ENCODE results near the gene TMEM14B. TPM values are rescaled to one million over a fixed set of nuclear protein-coding genes. Genes with fewer than 3 reads are reported as not detected.
A peak's percentile ranks its signal among the peaks of the same experiment; 100 is the strongest.

Gene TMEM14B
- total and polyA plus RNA-seq, 9 of the 15 experiments (the other 6 are each of a cell fraction or from before 2014, with no cell fraction given), result 174 to 862 (median 263) TPM

- CTCF ChIA-PET (ENCODE audit: low intra/inter-chr PET ratio), result no interaction called here
- intact Hi-C loops (cut with micrococcal nuclease), result loop anchor here (1.0 to 2.0 kb wide), 3 partner anchors 25 to 164 kb away; partner anchors contain the start of genes SYCP2L and TMEM14B
- TF ChIP-seq DMBX1 (CRISPR knock-in tag; IDR thresholded peaks at IDR 0.05; ENCODE audit: borderline replicate concordance), result 0 out of 2 replicates have a peak, but pooled peaks have one; percentile 44
- TF ChIP-seq CBFB (CRISPR knock-in tag; IDR thresholded peaks at IDR 0.05), result no peak
- no peak for TF ChIP-seq KHSRP (IDR thresholded peaks at IDR 0.05)
- peak; percentile 8; the same call in 1 of the 2 replicates for TF ChIP-seq CGGBP1 (CRISPR knock-in tag; IDR thresholded peaks at IDR 0.05)
- no peak for TF ChIP-seq JUN (IDR thresholded peaks at IDR 0.05; ENCODE audit: borderline replicate concordance, low read depth, low read length)
- TF ChIP-seq JUN (CRISPR knock-in tag; IDR thresholded peaks at IDR 0.05; ENCODE audit: borderline replicate concordance), result 0 out of 2 replicates have a peak, but pooled peaks have one; percentile 52
- TF ChIP-seq KDM1A (IDR thresholded peaks at IDR 0.05), result peak in 1 of 2 experiments; percentile 4; a peak in 1 of 4 replicates
- TF ChIP-seq MNT (conservative IDR thresholded peaks at IDR 0.05), result no peak
- TF ChIP-seq RAD51 (IDR thresholded peaks at IDR 0.05; ENCODE audit: borderline replicate concordance, low read depth), result peak; percentile 90
- peak; percentile 61 for TF ChIP-seq ZFX (CRISPR knock-in tag; IDR thresholded peaks at IDR 0.05)
- TF ChIP-seq E2F3 (CRISPR knock-in tag; IDR thresholded peaks at IDR 0.05), result 0 out of 2 replicates have a peak, but pooled peaks have one; percentile 58
- TF ChIP-seq ZNF140 (CRISPR knock-in tag; IDR thresholded peaks at IDR 0.05), result no peak
- TF ChIP-seq THRB (CRISPR knock-in tag; conservative IDR thresholded peaks at IDR 0.05), result no peak
- TF ChIP-seq CHD2 (IDR thresholded peaks at IDR 0.05; ENCODE audit: low read depth, low read length), result no peak
- no peak for TF ChIP-seq HNRNPK (IDR thresholded peaks at IDR 0.05; ENCODE audit: low read depth, low read length, poor library complexity, severe bottlenecking)
- TF ChIP-seq ZKSCAN8 (CRISPR knock-in tag; IDR thresholded peaks at IDR 0.05), result no peak
- no peak for TF ChIP-seq ZNF77 (CRISPR knock-in tag; IDR thresholded peaks at IDR 0.05)
Observed at GRCh38 chr6:10722570-10722819, 25.1 kb upstream of the TMEM14B start.

More at GRCh38 chr6:10722570-10722819, 25.1 kb upstream of the TMEM14B start:
- in situ Hi-C loops (cut with MboI), result no loop called here
- Histone ChIP-seq H3K27ac (ENCODE audit: extremely low read depth, low read depth, low read length) (peak overlapping the region; percentile 88), H3K9me1 (ENCODE audit: control insufficient read depth, insufficient read depth, low read length) (no peaks in the 10 kb centered on the region), H3K9ac (ENCODE audit: insufficient read depth in 1 of 2, low read depth in 2 of 2, low read length in 2 of 2) (peak overlapping the region; percentile 85 to 92), H2AFZ (ENCODE audit: low read depth, low read length) (peak overlapping the region; percentile 90), H3K27me3 (ENCODE audit: control insufficient read depth in 2 of 2, insufficient read depth in 2 of 2, low read length in 2 of 2) (no peaks in the 10 kb centered on the region), H3K36me3 (ENCODE audit: control insufficient read depth, insufficient read depth, low read length) (peaks cover 25% of the 10 kb centered on the region; the same call in 2 of the 3 replicates), H3K4me1 (replicated peaks in 1 of 2; ENCODE audit: control insufficient read depth in 2 of 2, insufficient read depth in 2 of 2, low read length in 2 of 2) (peaks cover 44 to 48% of the 10 kb centered on the region in 2 experiments), H4K20me1 (replicated peaks; ENCODE audit: control insufficient read depth, insufficient read depth, low read length) (no peaks in the 10 kb centered on the region), H3K79me2 (ENCODE audit: control insufficient read depth, insufficient read depth, low read length) (peaks cover 41% of the 10 kb centered on the region), H3K4me2 (ENCODE audit: insufficient read depth, low read length) (peak overlapping the region; percentile 79), H3K4me3 (peak overlapping the region; percentile 64), H3K9me3 (replicated peaks; ENCODE audit: control insufficient read depth, insufficient read depth, low read depth, low read length) (peaks cover 13% of the 10 kb centered on the region)
- TSS peak; percentile 91 for BruUV-seq (replicated peaks)
- POLR2A ChIA-PET, result interaction anchor here (0.6 to 4.0 kb wide), 15 partner anchors 9 to 1379 kb away, joined by 3 to 48 read pairs (median 3); partner anchors contain the start of gene TMEM14B
- FAIRE-seq, result no peak
- WGBS (ENCODE audit: insufficient coverage, low coverage, missing lambda C conversion rate), result 0% methylated on average over 6 of the region's 6 CpGs
- ATAC-seq, result no peak
- no peak for DNase-seq (ENCODE audit: extremely low read depth in 1 of 4, low spot score in 3 of 4)
